Gastroesophageal sphincter (tissue), 3 donors: ENCODE results near the gene IRF2.

Experiments used
- CTCF ChIP-seq, 4 experiments: fragments of 200-600 bp in 2 of 4; fragments of 450-650 bp in 2 of 4; sonication (generic) in 1 of 4; IDR thresholded peaks; one replicate each; pipeline ENCODE4 v1.5.1; 2017 to 2019; ENCODE audit warnings: antibody characterized with exemption in 4 of 4, mild to moderate bottlenecking in 2 of 4, moderate library complexity in 2 of 4
- EP300 ChIP-seq: sonication (generic); formaldehyde crosslinking; IDR thresholded peaks from one replicate; pipeline ENCODE4 v1.6.1; 2017; ENCODE audit warnings: antibody characterized with exemption, mild to moderate bottlenecking
- POLR2A ChIP-seq, 2 donors: fragments of 450-650 bp; IDR thresholded peaks; one replicate each; pipeline ENCODE4 v1.6.1; 2017; ENCODE audit warnings: antibody characterized with exemption in 2 of 2, mild to moderate bottlenecking in 2 of 2, moderate library complexity in 1 of 2
- POLR2AphosphoS5 ChIP-seq: sonication (generic); formaldehyde crosslinking; IDR thresholded peaks from one replicate; pipeline ENCODE4 v1.6.1; 2017; ENCODE audit warnings: antibody characterized with exemption

- TF ChIP-seq POLR2A (IDR thresholded peaks at IDR 0.05) (no peak), CTCF (IDR thresholded peaks at IDR 0.05) (no peak), POLR2AphosphoS5 (no peak), EP300 (no peak)
Measured at GRCh38 chr4:184415071-184415470, 59.3 kb downstream of the IRF2 start.
